Neural progenitor cell (in vitro differentiated cells): ENCODE measurements around the gene PRKD1. TPM values are rescaled to one million over a fixed set of nuclear protein-coding genes. Genes with fewer than 3 reads are reported as not detected.

Experiments used
- DNase-seq: peaks from one replicate; pipeline ENCODE4 v3.0.0-alpha.2; 2016; ENCODE audit warnings: low spot score
- H2AFZ ChIP-seq: fragments of 200-600 bp; sonication (generic); replicated peaks from 2 replicates; pipeline ENCODE4 v1.6.1; 2016; ENCODE audit warnings: antibody characterized with exemption
- H3F3A ChIP-seq: fragments of 200-600 bp; sonication (generic); 2 replicates; pipeline ENCODE4 v1.6.1; 2016; ENCODE audit warnings: antibody characterized with exemption, low read depth
- H3K27ac ChIP-seq: fragments of 200-600 bp; sonication (generic); 2 replicates; pipeline ENCODE4 v1.5.1; 2016; ENCODE audit warnings: mild to moderate bottlenecking
- H3K27me3 ChIP-seq: fragments of 200-600 bp; sonication (generic); 2 replicates; pipeline ENCODE4 v1.6.1; 2016; ENCODE audit warnings: mild to moderate bottlenecking, moderate library complexity
- H3K36me3 ChIP-seq: fragments of 200-600 bp; sonication (generic); 2 replicates; pipeline ENCODE4 v1.5.1; 2016
- H3K4me1 ChIP-seq: fragments of 200-600 bp; sonication (generic); 2 replicates; pipeline ENCODE4 v1.6.1; 2016; ENCODE audit warnings: mixed run types
- H3K4me2 ChIP-seq: fragments of 200-600 bp; sonication (generic); 2 replicates; pipeline ENCODE4 v1.6.1; 2016
- H3K4me3 ChIP-seq: fragments of 200-600 bp; sonication (generic); 2 replicates; pipeline ENCODE4 v1.5.1; 2016
- H3K79me2 ChIP-seq: fragments of 200-600 bp; sonication (generic); 2 replicates; pipeline ENCODE4 v1.6.1; 2016; ENCODE audit warnings: low read depth
- H3K9ac ChIP-seq: fragments of 200-600 bp; sonication (generic); 2 replicates; pipeline ENCODE4 v1.6.1; 2016
- H3K9me3 ChIP-seq: fragments of 200-600 bp; sonication (generic); 2 replicates; pipeline ENCODE4 v1.5.1; 2016; ENCODE audit warnings: low read depth
- H4K20me1 ChIP-seq: fragments of 200-600 bp; sonication (generic); 2 replicates; pipeline ENCODE4 v1.6.1; 2016; ENCODE audit warnings: low read depth
- H3K27ac Mint-ChIP-seq: 3 replicates; pipeline ENCODE4 v1.8.0; 2021; ENCODE audit warnings: mixed read lengths
- H3K27me3 Mint-ChIP-seq: 2 replicates; pipeline ENCODE4 v1.8.0; 2022; ENCODE audit warnings: low read depth, mild to moderate bottlenecking, inconsistent platforms, moderate library complexity, mixed read lengths; ENCODE audit not compliant: insufficient read depth
- H3K36me3 Mint-ChIP-seq: 3 replicates; pipeline ENCODE4 v1.8.0; 2021; ENCODE audit warnings: mixed read lengths
- H3K4me1 Mint-ChIP-seq: 3 replicates; pipeline ENCODE4 v1.8.0; 2021; ENCODE audit warnings: mixed read lengths
- H3K4me3 Mint-ChIP-seq: 3 replicates; pipeline ENCODE4 v1.8.0; 2021; ENCODE audit warnings: mild to moderate bottlenecking, moderate library complexity, mixed read lengths
- H3K9me3 Mint-ChIP-seq: 3 replicates; pipeline ENCODE4 v1.8.0; 2020; ENCODE audit warnings: mixed read lengths
- EZH2 ChIP-seq: fragments of 200-600 bp; sonication (generic); IDR thresholded peaks from 2 replicates; pipeline ENCODE4 v1.6.1; 2017; ENCODE audit warnings: antibody characterized with exemption, mild to moderate bottlenecking, moderate library complexity
- EZH2phosphoT487 ChIP-seq: fragments of 200-600 bp; sonication (generic); IDR thresholded peaks from 2 replicates; pipeline ENCODE4 v1.6.1; 2017; ENCODE audit warnings: antibody characterized with exemption
- total RNA-seq: library from RNA; depleted of rRNA; stranded (reverse); fragments of >200 nt; gene quantifications from 2 replicates; pipeline ENCODE4 v1.2.3, GENCODE V29; 2015; ENCODE audit warnings: low replicate concordance
- TF ChIP-seq, protein P1 (sequence below): fragments of 200-600 bp; sonication (generic); IDR thresholded peaks from 2 replicates; pipeline ENCODE4 v1.5.1; 2017; ENCODE audit warnings: antibody characterized with exemption, mild to moderate bottlenecking

PRKD1 gene
- 8.1 and 8.7 TPM in 2 replicates for total RNA-seq

DNA sequence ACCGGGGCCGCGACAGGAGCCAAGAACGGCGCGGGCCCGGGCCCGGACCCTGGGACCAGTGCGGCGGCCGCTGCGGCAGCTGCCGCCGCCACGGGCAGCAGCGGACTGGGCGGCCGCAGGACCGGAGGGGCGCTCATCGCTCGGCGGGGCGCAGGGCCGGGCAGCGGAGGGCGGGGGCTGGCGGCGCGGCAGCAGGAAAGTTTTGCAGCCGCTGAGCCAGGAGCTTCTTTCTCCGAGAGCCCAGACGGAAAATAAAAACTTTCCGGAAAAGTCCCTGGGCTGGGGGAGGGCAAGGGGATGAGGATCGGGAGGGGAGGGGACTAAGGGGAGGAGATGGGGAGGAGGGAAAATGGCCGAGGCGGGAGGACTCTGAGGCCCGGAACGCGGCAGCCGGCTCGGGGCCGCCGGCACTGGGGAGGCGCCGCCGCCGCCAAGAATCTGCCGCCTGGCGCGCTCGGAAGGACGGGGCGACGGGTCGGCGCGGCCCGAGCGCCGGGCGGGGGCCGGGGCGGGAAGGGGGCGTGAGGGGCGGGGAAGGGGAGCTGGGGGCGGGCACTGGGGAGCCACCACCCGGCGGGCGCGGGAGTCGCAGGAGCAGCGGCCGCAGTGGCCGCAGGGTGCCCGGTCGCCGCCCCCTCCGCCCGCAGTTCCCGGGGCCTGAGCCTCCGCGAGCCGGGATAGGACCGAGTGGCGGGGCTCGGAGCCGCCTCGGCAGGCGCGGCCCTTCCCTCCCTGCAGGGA lies at the start of gene PRKD1:
TSS of gene PRKD1 (minus strand) at position 472 of the 741 bp plus-strand sequence.
- H3K27ac Mint-ChIP-seq: peak within 1 kb of the TSS; percentile 43
- H3K9me3 ChIP-seq: no peaks in the 10 kb centered on the region
- H2AFZ ChIP-seq: peak within 1 kb of the TSS; percentile 98
- H4K20me1 ChIP-seq: peaks cover 18% of the 10 kb centered on the region
- no peaks in the 10 kb centered on the region for H3K9me3 Mint-ChIP-seq
- DNase-seq: peak; percentile 87
- H3K4me3 Mint-ChIP-seq: peak within 1 kb of the TSS; percentile 95
- H3K4me3 ChIP-seq: peak within 1 kb of the TSS; percentile 97
- H3K79me2 ChIP-seq: peaks cover 8% of the 10 kb centered on the region
- H3K36me3 Mint-ChIP-seq: no peaks in the 10 kb centered on the region
- peaks cover 26% of the 10 kb centered on the region for H3F3A ChIP-seq
- H3K4me1 Mint-ChIP-seq: peaks cover 22% of the 10 kb centered on the region
- peaks cover 22% of the 10 kb centered on the region for H3K4me1 ChIP-seq
- TF ChIP-seq, protein P1, sequence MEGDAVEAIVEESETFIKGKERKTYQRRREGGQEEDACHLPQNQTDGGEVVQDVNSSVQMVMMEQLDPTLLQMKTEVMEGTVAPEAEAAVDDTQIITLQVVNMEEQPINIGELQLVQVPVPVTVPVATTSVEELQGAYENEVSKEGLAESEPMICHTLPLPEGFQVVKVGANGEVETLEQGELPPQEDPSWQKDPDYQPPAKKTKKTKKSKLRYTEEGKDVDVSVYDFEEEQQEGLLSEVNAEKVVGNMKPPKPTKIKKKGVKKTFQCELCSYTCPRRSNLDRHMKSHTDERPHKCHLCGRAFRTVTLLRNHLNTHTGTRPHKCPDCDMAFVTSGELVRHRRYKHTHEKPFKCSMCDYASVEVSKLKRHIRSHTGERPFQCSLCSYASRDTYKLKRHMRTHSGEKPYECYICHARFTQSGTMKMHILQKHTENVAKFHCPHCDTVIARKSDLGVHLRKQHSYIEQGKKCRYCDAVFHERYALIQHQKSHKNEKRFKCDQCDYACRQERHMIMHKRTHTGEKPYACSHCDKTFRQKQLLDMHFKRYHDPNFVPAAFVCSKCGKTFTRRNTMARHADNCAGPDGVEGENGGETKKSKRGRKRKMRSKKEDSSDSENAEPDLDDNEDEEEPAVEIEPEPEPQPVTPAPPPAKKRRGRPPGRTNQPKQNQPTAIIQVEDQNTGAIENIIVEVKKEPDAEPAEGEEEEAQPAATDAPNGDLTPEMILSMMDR: peak; percentile 12
- TF ChIP-seq EZH2phosphoT487: no peak
- H3K27me3 Mint-ChIP-seq: peaks cover 3% of the 10 kb centered on the region
- no peaks in the 10 kb centered on the region for H3K36me3 ChIP-seq
- no peak within 1 kb of the TSS for H3K27ac ChIP-seq
- peaks cover 52% of the 10 kb centered on the region for H3K27me3 ChIP-seq
- H3K4me2 ChIP-seq: peak within 1 kb of the TSS; percentile 96
- H3K9ac ChIP-seq: peak within 1 kb of the TSS; percentile 47

DNA sequence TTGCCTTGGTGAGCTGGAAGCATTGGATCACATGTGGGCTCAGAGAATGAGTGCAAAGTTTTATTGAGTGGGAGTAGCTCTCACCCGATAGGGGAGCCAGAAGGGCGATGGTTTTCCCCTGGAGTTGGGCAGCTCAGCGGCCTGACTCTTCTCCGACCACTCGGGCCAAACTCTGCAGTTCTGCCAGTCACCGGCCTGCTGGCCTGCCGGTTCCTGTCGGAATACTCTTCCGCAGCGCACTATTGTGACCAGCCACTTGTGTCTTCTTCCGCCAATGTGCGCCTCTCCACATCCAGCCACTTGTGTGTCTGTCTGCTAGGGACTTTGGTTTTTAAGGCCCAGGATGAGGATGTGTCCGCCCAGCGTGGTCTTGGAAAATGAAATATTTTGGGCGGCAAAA lies 43.5 kb upstream of the PRKD1 start:
- no peak for DNase-seq
- Histone ChIP-seq H3K4me1 (no peaks in the 10 kb centered on the region), H3K4me2 (no peak overlapping the region), H3K4me3 (no peak overlapping the region), H3K79me2 (no peaks in the 10 kb centered on the region), H4K20me1 (no peaks in the 10 kb centered on the region), H3K36me3 (no peaks in the 10 kb centered on the region), H3K9ac (no peak overlapping the region), H3K9me3 (no peaks in the 10 kb centered on the region), H3K27ac (no peak overlapping the region), H3F3A (no peaks in the 10 kb centered on the region), H3K27me3 (no peaks in the 10 kb centered on the region), H2AFZ (no peak overlapping the region)
- Mint-ChIP-seq H3K4me3 (no peak overlapping the region), H3K9me3 (no peaks in the 10 kb centered on the region), H3K27me3 (peaks cover 3% of the 10 kb centered on the region), H3K4me1 (no peaks in the 10 kb centered on the region), H3K36me3 (no peaks in the 10 kb centered on the region), H3K27ac (no peak overlapping the region)
- TF ChIP-seq EZH2phosphoT487 (no peak), EZH2 (no peak)
- TF ChIP-seq, protein P1: no peak

DNA sequence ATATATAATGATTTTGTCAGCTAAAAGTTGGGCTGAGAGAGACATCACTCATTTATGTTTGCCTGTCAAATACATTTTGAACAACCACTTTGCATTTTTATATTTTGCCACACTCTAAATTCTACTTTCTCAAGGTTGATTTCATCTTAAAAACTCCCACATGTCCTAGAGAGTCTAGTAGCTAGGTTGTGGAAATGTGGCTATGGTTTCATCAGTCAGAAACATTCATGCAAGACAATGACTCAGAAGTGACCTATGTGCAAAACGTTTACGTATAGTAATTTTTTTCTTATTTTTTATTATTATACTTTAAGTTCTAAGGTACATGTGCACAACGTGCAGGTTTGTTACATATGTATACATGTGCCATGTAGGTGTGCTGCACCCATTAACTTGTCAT lies 27.4 kb upstream of the PRKD1 start:
- Histone ChIP-seq H3K27ac (no peak overlapping the region), H3K36me3 (no peaks in the 10 kb centered on the region), H3K27me3 (no peaks in the 10 kb centered on the region), H3F3A (no peaks in the 10 kb centered on the region), H3K4me1 (no peaks in the 10 kb centered on the region), H4K20me1 (no peaks in the 10 kb centered on the region), H3K9ac (no peak overlapping the region), H3K79me2 (no peaks in the 10 kb centered on the region), H3K4me2 (no peak overlapping the region), H3K9me3 (no peaks in the 10 kb centered on the region), H3K4me3 (no peak overlapping the region), H2AFZ (no peak overlapping the region)
- Mint-ChIP-seq H3K36me3 (no peaks in the 10 kb centered on the region), H3K27me3 (no peaks in the 10 kb centered on the region), H3K4me3 (no peak overlapping the region), H3K9me3 (peaks cover 3% of the 10 kb centered on the region), H3K27ac (no peak overlapping the region), H3K4me1 (no peaks in the 10 kb centered on the region)
- no peak for DNase-seq
- no peak for TF ChIP-seq EZH2
- TF ChIP-seq, protein P1: no peak
- no peak for TF ChIP-seq EZH2phosphoT487
